HepG2 (cell line): ENCODE results near the gene SLC16A5. TPM values are rescaled to one million over a fixed set of nuclear protein-coding genes. Genes with fewer than 3 reads are reported as not detected.

ENCODE experiments used
- BCL6 ChIP-seq: IDR thresholded peaks from 2 replicates; pipeline ENCODE4 v1.6.1; 2016; ENCODE audit warnings: missing genetic modification reagents, missing compliant biosample characterization
- FOXP1 ChIP-seq, 2 experiments: fragments of 450-650 bp in 1 of 2; IDR thresholded peaks; 2 replicates each; pipeline ENCODE4 v1.6.1; 2017 to 2018; ENCODE audit warnings: antibody characterized with exemption in 1 of 2
- MIER3 ChIP-seq: IDR thresholded peaks from 2 replicates; pipeline ENCODE4 v1.6.1; 2016; ENCODE audit warnings: missing compliant biosample characterization, borderline replicate concordance
- PCBP2 ChIP-seq: fragments of 200-400 bp; formaldehyde crosslinking; optimal IDR thresholded peaks from 2 replicates; pipeline ENCODE3; 2018; ENCODE audit warnings: low read length, low read depth; ENCODE audit not compliant: poor library complexity, severe bottlenecking
- SALL2 ChIP-seq: sonication (generic); formaldehyde crosslinking; IDR thresholded peaks from 2 replicates; pipeline ENCODE4 v1.8.1; 2023; ENCODE audit warnings: mild to moderate bottlenecking, missing genetic modification reagents, inconsistent platforms
- ZNF333 ChIP-seq: sonication (generic); formaldehyde crosslinking; IDR thresholded peaks from 2 replicates; pipeline ENCODE4 v1.4.0; 2020; ENCODE audit warnings: mild to moderate bottlenecking, missing genetic modification reagents, borderline replicate concordance
- polyA plus RNA-seq, 8 experiments: library from polyadenylated mRNA; depleted of rRNA in 3 of 8; stranded (reverse) in 7 of 8; unstranded in 1 of 8; fragments of >200 nt; fragmentation: Illumina TruSeq in 4 of 8; extraction: Trizol in 4 of 8; gene quantifications; 2 replicates each; pipeline versions ENCODE4 v1.2.1 to v1.2.3, GENCODE V29; 2011 to 2016; ENCODE audit warnings: low read depth in 4 of 8, missing spikeins in 1 of 8, mixed read lengths in 1 of 8; ENCODE audit not compliant: insufficient read depth in 1 of 8
- total RNA-seq, 5 experiments: library from RNA; depleted of rRNA; stranded (reverse); fragments of >200 nt; fragmentation: Illumina TruSeq; extraction: Trizol; gene quantifications; 2 replicates each; pipeline ENCODE4 v1.2.3, GENCODE V29; 2016; ENCODE audit warnings: low read depth in 1 of 5
- TF ChIP-seq, protein P1 (sequence below): sonication (generic); formaldehyde crosslinking; IDR thresholded peaks from 2 replicates; pipeline ENCODE4 v1.5.0; 2020; ENCODE audit warnings: mild to moderate bottlenecking, missing genetic modification reagents, borderline replicate concordance
- TF ChIP-seq, protein P2 (sequence below): sonication (generic); formaldehyde crosslinking; IDR thresholded peaks from 2 replicates; pipeline ENCODE4 v1.4.0; 2020; ENCODE audit warnings: missing genetic modification reagents; ENCODE audit errors: not compliant biosample characterization
- TF ChIP-seq, protein P3 (sequence below): sonication (generic); formaldehyde crosslinking; IDR thresholded peaks from 2 replicates; pipeline ENCODE4 v1.5.1; 2020; ENCODE audit warnings: mild to moderate bottlenecking, missing genetic modification reagents, moderate library complexity
- TF ChIP-seq, protein P4 (sequence below), 2 experiments: fragments of 450-650 bp in 1 of 2; sonication (generic) in 1 of 2; formaldehyde crosslinking; IDR thresholded peaks; 2 replicates each; pipeline versions ENCODE4 v1.5.0 to v1.8.0; 2020 to 2022; ENCODE audit warnings: mild to moderate bottlenecking in 1 of 2, missing genetic modification reagents in 1 of 2
- TF ChIP-seq, protein P5 (sequence below): IDR thresholded peaks from 2 replicates; pipeline ENCODE4 v1.6.1; 2016; ENCODE audit warnings: mild to moderate bottlenecking
- TF ChIP-seq, protein P6 (sequence below): sonication (generic); formaldehyde crosslinking; IDR thresholded peaks from 2 replicates; pipeline ENCODE4 v1.4.0; 2020; ENCODE audit warnings: missing genetic modification reagents

SLC16A5 gene
- total and polyA plus RNA-seq, 2 of the 13 experiments (the other 11 are each of a cell fraction or from before 2014, with no cell fraction given) = 0.69 to 5.6 TPM

DNA sequence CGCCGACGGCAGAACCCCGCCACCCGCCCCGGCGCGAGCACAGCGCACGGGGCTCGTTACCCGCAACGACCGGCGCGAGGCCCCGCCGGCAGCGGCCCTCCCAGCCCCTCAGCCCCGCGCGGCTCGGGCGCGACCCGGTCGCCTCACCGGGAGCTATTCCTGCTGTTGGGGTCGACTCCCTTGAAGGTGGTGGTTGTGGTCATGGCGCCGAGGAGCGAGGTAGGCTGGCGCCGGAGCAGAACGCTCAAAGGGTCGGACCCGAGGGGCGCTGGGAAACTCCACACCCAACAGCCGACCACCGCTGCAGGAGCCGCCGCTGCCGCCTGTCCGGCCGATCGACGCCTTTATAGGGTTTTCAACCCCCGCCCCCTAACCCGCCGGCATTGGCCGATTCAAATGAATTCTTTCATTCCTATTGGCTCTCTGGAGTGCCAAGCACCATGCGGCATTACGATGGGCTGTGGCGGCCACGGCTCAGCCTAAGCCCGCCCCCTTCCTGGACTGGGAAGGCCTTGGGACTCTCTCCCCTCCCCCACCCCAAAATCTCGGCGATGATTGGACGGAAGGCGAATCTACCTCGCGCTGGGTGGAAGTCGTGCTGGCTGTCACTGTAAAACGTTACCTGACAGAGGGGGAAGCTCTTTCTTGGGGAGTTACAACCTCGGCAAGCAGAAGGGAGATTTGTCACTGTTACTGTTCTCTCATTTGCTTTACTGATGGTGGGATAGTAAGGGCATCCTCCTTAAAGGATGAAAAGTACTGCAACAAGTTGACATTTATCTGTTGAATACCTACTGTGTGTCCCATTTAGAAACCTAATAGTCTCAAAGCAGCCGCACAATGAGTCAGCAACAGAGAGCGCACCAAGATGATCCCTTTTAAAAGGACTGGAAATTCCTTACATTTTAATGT, 66.7 kb downstream of the SLC16A5 start, which contains the start of gene JPT1 (continued):
- TF ChIP-seq, protein P1, sequence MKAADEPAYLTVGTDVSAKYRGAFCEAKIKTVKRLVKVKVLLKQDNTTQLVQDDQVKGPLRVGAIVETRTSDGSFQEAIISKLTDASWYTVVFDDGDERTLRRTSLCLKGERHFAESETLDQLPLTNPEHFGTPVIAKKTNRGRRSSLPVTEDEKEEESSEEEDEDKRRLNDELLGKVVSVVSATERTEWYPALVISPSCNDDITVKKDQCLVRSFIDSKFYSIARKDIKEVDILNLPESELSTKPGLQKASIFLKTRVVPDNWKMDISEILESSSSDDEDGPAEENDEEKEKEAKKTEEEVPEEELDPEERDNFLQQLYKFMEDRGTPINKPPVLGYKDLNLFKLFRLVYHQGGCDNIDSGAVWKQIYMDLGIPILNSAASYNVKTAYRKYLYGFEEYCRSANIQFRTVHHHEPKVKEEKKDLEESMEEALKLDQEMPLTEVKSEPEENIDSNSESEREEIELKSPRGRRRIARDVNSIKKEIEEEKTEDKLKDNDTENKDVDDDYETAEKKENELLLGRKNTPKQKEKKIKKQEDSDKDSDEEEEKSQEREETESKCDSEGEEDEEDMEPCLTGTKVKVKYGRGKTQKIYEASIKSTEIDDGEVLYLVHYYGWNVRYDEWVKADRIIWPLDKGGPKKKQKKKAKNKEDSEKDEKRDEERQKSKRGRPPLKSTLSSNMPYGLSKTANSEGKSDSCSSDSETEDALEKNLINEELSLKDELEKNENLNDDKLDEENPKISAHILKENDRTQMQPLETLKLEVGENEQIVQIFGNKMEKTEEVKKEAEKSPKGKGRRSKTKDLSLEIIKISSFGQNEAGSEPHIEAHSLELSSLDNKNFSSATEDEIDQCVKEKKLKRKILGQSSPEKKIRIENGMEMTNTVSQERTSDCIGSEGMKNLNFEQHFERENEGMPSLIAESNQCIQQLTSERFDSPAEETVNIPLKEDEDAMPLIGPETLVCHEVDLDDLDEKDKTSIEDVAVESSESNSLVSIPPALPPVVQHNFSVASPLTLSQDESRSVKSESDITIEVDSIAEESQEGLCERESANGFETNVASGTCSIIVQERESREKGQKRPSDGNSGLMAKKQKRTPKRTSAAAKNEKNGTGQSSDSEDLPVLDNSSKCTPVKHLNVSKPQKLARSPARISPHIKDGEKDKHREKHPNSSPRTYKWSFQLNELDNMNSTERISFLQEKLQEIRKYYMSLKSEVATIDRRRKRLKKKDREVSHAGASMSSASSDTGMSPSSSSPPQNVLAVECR (CRISPR knock-in tag) = peak; percentile 91; the same call in 1 of the 2 replicates
- TF ChIP-seq, protein P2, sequence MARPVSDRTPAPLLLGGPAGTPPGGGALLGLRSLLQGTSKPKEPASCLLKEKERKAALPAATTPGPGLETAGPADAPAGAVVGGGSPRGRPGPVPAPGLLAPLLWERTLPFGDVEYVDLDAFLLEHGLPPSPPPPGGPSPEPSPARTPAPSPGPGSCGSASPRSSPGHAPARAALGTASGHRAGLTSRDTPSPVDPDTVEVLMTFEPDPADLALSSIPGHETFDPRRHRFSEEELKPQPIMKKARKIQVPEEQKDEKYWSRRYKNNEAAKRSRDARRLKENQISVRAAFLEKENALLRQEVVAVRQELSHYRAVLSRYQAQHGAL (CRISPR knock-in tag) = peak; percentile 43
- no peak for TF ChIP-seq FOXP1 (IDR thresholded peaks at IDR 0.05)
- no peak for TF ChIP-seq FOXP1 (CRISPR knock-in tag; IDR thresholded peaks at IDR 0.05)
- TF ChIP-seq BCL6 (CRISPR knock-in tag) = peak; percentile 42; the same call in 1 of the 2 replicates
- TF ChIP-seq, protein P3, sequence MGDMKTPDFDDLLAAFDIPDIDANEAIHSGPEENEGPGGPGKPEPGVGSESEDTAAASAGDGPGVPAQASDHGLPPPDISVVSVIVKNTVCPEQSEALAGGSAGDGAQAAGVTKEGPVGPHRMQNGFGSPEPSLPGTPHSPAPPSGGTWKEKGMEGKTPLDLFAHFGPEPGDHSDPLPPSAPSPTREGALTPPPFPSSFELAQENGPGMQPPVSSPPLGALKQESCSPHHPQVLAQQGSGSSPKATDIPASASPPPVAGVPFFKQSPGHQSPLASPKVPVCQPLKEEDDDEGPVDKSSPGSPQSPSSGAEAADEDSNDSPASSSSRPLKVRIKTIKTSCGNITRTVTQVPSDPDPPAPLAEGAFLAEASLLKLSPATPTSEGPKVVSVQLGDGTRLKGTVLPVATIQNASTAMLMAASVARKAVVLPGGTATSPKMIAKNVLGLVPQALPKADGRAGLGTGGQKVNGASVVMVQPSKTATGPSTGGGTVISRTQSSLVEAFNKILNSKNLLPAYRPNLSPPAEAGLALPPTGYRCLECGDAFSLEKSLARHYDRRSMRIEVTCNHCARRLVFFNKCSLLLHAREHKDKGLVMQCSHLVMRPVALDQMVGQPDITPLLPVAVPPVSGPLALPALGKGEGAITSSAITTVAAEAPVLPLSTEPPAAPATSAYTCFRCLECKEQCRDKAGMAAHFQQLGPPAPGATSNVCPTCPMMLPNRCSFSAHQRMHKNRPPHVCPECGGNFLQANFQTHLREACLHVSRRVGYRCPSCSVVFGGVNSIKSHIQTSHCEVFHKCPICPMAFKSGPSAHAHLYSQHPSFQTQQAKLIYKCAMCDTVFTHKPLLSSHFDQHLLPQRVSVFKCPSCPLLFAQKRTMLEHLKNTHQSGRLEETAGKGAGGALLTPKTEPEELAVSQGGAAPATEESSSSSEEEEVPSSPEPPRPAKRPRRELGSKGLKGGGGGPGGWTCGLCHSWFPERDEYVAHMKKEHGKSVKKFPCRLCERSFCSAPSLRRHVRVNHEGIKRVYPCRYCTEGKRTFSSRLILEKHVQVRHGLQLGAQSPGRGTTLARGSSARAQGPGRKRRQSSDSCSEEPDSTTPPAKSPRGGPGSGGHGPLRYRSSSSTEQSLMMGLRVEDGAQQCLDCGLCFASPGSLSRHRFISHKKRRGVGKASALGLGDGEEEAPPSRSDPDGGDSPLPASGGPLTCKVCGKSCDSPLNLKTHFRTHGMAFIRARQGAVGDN (CRISPR knock-in tag) = peak; percentile 81
- TF ChIP-seq, protein P4, sequence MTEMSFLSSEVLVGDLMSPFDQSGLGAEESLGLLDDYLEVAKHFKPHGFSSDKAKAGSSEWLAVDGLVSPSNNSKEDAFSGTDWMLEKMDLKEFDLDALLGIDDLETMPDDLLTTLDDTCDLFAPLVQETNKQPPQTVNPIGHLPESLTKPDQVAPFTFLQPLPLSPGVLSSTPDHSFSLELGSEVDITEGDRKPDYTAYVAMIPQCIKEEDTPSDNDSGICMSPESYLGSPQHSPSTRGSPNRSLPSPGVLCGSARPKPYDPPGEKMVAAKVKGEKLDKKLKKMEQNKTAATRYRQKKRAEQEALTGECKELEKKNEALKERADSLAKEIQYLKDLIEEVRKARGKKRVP (CRISPR knock-in tag; IDR thresholded peaks at IDR 0.05) = peak in 1 of 2 experiments; percentile 60; a peak in 1 of 4 replicates
- TF ChIP-seq, protein P5, sequence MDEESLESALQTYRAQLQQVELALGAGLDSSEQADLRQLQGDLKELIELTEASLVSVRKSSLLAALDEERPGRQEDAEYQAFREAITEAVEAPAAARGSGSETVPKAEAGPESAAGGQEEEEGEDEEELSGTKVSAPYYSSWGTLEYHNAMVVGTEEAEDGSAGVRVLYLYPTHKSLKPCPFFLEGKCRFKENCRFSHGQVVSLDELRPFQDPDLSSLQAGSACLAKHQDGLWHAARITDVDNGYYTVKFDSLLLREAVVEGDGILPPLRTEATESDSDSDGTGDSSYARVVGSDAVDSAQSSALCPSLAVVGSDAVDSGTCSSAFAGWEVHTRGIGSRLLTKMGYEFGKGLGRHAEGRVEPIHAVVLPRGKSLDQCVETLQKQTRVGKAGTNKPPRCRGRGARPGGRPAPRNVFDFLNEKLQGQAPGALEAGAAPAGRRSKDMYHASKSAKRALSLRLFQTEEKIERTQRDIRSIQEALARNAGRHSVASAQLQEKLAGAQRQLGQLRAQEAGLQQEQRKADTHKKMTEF = peak; percentile 85
- peak; percentile 76 for TF ChIP-seq ZNF333 (CRISPR knock-in tag)
- TF ChIP-seq, protein P6, sequence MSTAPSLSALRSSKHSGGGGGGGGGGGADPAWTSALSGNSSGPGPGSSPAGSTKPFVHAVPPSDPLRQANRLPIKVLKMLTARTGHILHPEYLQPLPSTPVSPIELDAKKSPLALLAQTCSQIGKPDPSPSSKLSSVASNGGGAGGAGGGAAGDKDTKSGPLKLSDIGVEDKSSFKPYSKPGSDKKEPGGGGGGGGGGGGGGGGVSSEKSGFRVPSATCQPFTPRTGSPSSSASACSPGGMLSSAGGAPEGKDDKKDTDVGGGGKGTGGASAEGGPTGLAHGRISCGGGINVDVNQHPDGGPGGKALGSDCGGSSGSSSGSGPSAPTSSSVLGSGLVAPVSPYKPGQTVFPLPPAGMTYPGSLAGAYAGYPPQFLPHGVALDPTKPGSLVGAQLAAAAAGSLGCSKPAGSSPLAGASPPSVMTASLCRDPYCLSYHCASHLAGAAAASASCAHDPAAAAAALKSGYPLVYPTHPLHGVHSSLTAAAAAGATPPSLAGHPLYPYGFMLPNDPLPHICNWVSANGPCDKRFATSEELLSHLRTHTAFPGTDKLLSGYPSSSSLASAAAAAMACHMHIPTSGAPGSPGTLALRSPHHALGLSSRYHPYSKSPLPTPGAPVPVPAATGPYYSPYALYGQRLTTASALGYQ (CRISPR knock-in tag) = peak; percentile 33; the same call in 1 of the 2 replicates
- TF ChIP-seq SALL2 (CRISPR knock-in tag) = peak; percentile 80; the same call in 1 of the 2 replicates
- TF ChIP-seq PCBP2 = no peak
- TF ChIP-seq MIER3 = no peak
